Central memory CD8-positive, alpha-beta T cell (primary cell): Measurements from ENCODE around the gene ARHGAP26.
A peak's percentile ranks its signal among the peaks of the same experiment; 100 is the strongest.

Experiments
- ATAC-seq: fragments of 150-1000 bp; cut with Tn5 transposase; replicated peaks from 2 replicates; pipeline ENCODE4 v1.10.0; 2022; ENCODE audit warnings: mild to moderate bottlenecking, moderate FRiP score, moderate number of reproducible peaks; ENCODE audit not compliant: poor library complexity, severe bottlenecking; ENCODE audit errors: extremely low read depth
- DNase-seq, 2 donors: peaks; one replicate each; pipeline ENCODE4 v3.0.0; 2021; ENCODE audit warnings: low spot score in 2 of 2
- H3K27ac Mint-ChIP-seq: one replicate; pipeline ENCODE4 v1.8.0; 2022; ENCODE audit warnings: low read depth, mild to moderate bottlenecking, moderate library complexity, mixed read lengths
- H3K27me3 Mint-ChIP-seq: one replicate; pipeline ENCODE4 v1.8.0; 2022; ENCODE audit warnings: mixed read lengths
- H3K36me3 Mint-ChIP-seq: one replicate; pipeline ENCODE4 v1.8.0; 2022; ENCODE audit warnings: mild to moderate bottlenecking, moderate library complexity, mixed read lengths; ENCODE audit not compliant: insufficient read depth
- H3K4me1 Mint-ChIP-seq: one replicate; pipeline ENCODE4 v1.8.0; 2022; ENCODE audit warnings: mixed read lengths
- H3K4me3 Mint-ChIP-seq: one replicate; pipeline ENCODE4 v1.8.0; 2022; ENCODE audit warnings: mild to moderate bottlenecking, moderate library complexity, mixed read lengths
- H3K9me3 Mint-ChIP-seq: one replicate; pipeline ENCODE4 v1.8.0; 2022; ENCODE audit warnings: mixed read lengths

The ARHGAP26 gene

DNA sequence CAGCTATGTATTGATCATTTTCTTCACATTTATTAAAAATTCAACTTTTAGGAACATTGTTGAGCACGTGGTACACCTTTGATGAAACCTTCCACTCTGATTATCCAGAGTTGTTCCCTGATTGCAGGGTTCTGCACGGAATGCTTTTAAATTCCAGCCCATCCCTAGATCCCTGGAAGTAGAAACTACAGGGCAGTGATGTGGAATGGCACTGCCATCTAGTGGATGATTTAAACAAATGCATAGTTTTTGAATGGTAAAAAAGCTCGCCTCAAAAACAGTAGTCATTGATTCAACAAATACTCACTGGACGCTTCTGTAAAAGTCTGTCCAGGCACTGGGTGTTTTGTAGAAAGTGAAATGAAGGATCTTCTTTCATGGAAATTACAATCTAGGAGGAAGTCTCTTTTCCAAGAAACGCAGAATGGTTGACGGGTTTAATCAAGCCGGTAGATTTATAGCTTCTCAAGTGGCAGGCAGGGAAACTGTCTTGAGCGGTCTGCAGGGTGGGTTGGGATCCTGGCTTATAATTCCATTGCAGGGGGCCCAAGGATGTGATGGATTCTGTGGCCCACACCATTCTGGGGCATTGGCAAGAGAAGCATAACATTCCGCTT is 118.4 kb downstream of the ARHGAP26 start:
- no peaks in the 10 kb centered on the region for H3K27me3 Mint-ChIP-seq
- no peak for ATAC-seq

GRCh38 chr5:142892021-142892420 is 121.8 kb downstream of the ARHGAP26 start:
- H3K4me3 Mint-ChIP-seq: no peak overlapping the region
- peaks cover 34% of the 10 kb centered on the region for H3K4me1 Mint-ChIP-seq
- peaks cover 27% of the 10 kb centered on the region for H3K36me3 Mint-ChIP-seq
- H3K27me3 Mint-ChIP-seq: no peaks in the 10 kb centered on the region
- DNase-seq: no peak
- no peak overlapping the region for H3K27ac Mint-ChIP-seq
- H3K9me3 Mint-ChIP-seq: no peaks in the 10 kb centered on the region
- no peak for ATAC-seq

More for the DNA sequence above, 118.4 kb downstream of the ARHGAP26 start:
- Mint-ChIP-seq H3K36me3 (peaks cover 19% of the 10 kb centered on the region), H3K27ac (no peak overlapping the region), H3K4me3 (no peak overlapping the region), H3K9me3 (no peaks in the 10 kb centered on the region), H3K4me1 (peaks cover 47% of the 10 kb centered on the region)
- DNase-seq: no peak

DNA sequence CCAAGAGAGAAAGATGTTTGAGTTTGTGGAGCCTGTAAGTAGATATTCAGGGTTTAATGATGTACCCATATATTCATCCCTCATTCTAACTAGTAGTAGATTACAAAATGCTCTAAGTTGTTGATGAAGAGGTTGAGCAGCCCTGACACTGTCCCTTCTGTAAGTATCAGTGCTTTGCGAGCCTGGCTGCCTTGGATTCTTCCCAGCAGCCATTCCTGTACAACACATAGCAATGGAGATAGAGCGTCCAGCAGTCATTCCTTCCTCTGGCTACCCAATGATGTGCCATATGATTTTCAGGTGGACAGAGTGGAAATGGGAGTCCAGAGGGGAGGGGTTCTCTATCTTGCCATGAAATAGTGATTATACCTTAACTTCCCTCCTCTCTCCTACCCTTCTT is 124.1 kb downstream of the ARHGAP26 start:
- Mint-ChIP-seq H3K36me3 (peaks cover 27% of the 10 kb centered on the region), H3K9me3 (no peaks in the 10 kb centered on the region), H3K27me3 (no peaks in the 10 kb centered on the region), H3K27ac (peak overlapping the region; percentile 45), H3K4me3 (no peak overlapping the region), H3K4me1 (peaks cover 39% of the 10 kb centered on the region)
- ATAC-seq: no peak
- no peak for DNase-seq

DNA sequence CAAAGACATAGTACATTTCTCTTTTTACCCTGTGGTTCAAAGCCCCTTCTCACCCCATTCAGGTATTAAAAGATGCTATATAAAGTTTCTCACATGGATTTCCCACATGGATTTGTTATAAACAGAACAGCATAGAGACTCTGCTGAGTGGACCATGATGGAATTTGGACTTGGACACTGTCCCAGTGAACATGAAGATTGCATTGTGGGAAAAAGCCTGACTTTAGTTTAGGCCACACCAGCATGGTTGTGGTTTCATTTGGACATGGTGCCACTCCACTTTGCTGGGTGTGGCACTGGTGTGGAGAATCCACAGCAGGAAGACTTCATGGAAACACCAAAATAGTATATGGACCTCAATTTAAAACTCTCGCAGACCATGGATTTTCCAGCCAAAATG is 124.6 kb downstream of the ARHGAP26 start:
- Mint-ChIP-seq H3K4me3 (no peak overlapping the region), H3K4me1 (peaks cover 39% of the 10 kb centered on the region), H3K27ac (no peak overlapping the region), H3K36me3 (peaks cover 27% of the 10 kb centered on the region), H3K27me3 (no peaks in the 10 kb centered on the region), H3K9me3 (no peaks in the 10 kb centered on the region)
- ATAC-seq: no peak
- DNase-seq: no peak

GRCh38 chr5:142896325-142897007 is 126.3 kb downstream of the ARHGAP26 start:
- Mint-ChIP-seq H3K27me3 (no peaks in the 10 kb centered on the region), H3K4me3 (no peak overlapping the region), H3K9me3 (no peaks in the 10 kb centered on the region), H3K4me1 (peaks cover 24% of the 10 kb centered on the region), H3K36me3 (peaks cover 35% of the 10 kb centered on the region), H3K27ac (peak overlapping the region; percentile 49)
- no peak for ATAC-seq
- DNase-seq: no peak

- no peak for DNase-seq
- peaks cover 41% of the 10 kb centered on the region for H3K36me3 Mint-ChIP-seq
- no peak for ATAC-seq
- H3K4me3 Mint-ChIP-seq: no peak overlapping the region
- no peaks in the 10 kb centered on the region for H3K27me3 Mint-ChIP-seq
- H3K9me3 Mint-ChIP-seq: no peaks in the 10 kb centered on the region
- H3K4me1 Mint-ChIP-seq: peaks cover 25% of the 10 kb centered on the region
- peak overlapping the region; percentile 49 for H3K27ac Mint-ChIP-seq
Measured at GRCh38 chr5:142897328-142897727, 127.2 kb downstream of the ARHGAP26 start.

- no peak for ATAC-seq
- Mint-ChIP-seq H3K27ac (no peak overlapping the region), H3K9me3 (no peaks in the 10 kb centered on the region)
Measured at GRCh38 chr5:142900927-142901326, 130.8 kb downstream of the ARHGAP26 start.

GRCh38 chr5:142901476-142902185 is 131.5 kb downstream of the ARHGAP26 start:
- peaks cover 35% of the 10 kb centered on the region for H3K36me3 Mint-ChIP-seq
- H3K27ac Mint-ChIP-seq: no peak overlapping the region
- peaks cover 10% of the 10 kb centered on the region for H3K4me1 Mint-ChIP-seq
- no peaks in the 10 kb centered on the region for H3K9me3 Mint-ChIP-seq
- DNase-seq (no peak), ATAC-seq (no peak)
- H3K4me3 Mint-ChIP-seq: no peak overlapping the region
- no peaks in the 10 kb centered on the region for H3K27me3 Mint-ChIP-seq

More at GRCh38 chr5:142900927-142901326, 130.8 kb downstream of the ARHGAP26 start:
- peaks cover 35% of the 10 kb centered on the region for H3K36me3 Mint-ChIP-seq
- H3K4me3 Mint-ChIP-seq: no peak overlapping the region
- H3K4me1 Mint-ChIP-seq: peaks cover 10% of the 10 kb centered on the region
- H3K27me3 Mint-ChIP-seq: no peaks in the 10 kb centered on the region
- DNase-seq: no peak

- H3K27ac Mint-ChIP-seq: peak overlapping the region; percentile 8
- H3K27me3 Mint-ChIP-seq: no peaks in the 10 kb centered on the region
- DNase-seq (no peak), ATAC-seq (no peak)
- H3K36me3 Mint-ChIP-seq: peaks cover 40% of the 10 kb centered on the region
- H3K4me1 Mint-ChIP-seq: peaks cover 10% of the 10 kb centered on the region
- H3K9me3 Mint-ChIP-seq: no peaks in the 10 kb centered on the region
- no peak overlapping the region for H3K4me3 Mint-ChIP-seq
Measured at GRCh38 chr5:142902186-142902965, 132.2 kb downstream of the ARHGAP26 start.

- DNase-seq: no peak
- peaks cover 5% of the 10 kb centered on the region for H3K4me1 Mint-ChIP-seq
- H3K27me3 Mint-ChIP-seq: no peaks in the 10 kb centered on the region
- no peak for ATAC-seq
- H3K27ac Mint-ChIP-seq: no peak overlapping the region
- H3K36me3 Mint-ChIP-seq: peaks cover 56% of the 10 kb centered on the region
- H3K4me3 Mint-ChIP-seq: no peak overlapping the region
- H3K9me3 Mint-ChIP-seq: no peaks in the 10 kb centered on the region
Measured at GRCh38 chr5:142904416-142904815, 134.2 kb downstream of the ARHGAP26 start.

GRCh38 chr5:142905348-142905747 is 135.2 kb downstream of the ARHGAP26 start:
- ATAC-seq (no peak), DNase-seq (no peak)
- Mint-ChIP-seq H3K27ac (no peak overlapping the region), H3K9me3 (no peaks in the 10 kb centered on the region), H3K4me3 (no peak overlapping the region), H3K27me3 (no peaks in the 10 kb centered on the region), H3K36me3 (peaks cover 58% of the 10 kb centered on the region), H3K4me1 (peaks cover 5% of the 10 kb centered on the region)

DNA sequence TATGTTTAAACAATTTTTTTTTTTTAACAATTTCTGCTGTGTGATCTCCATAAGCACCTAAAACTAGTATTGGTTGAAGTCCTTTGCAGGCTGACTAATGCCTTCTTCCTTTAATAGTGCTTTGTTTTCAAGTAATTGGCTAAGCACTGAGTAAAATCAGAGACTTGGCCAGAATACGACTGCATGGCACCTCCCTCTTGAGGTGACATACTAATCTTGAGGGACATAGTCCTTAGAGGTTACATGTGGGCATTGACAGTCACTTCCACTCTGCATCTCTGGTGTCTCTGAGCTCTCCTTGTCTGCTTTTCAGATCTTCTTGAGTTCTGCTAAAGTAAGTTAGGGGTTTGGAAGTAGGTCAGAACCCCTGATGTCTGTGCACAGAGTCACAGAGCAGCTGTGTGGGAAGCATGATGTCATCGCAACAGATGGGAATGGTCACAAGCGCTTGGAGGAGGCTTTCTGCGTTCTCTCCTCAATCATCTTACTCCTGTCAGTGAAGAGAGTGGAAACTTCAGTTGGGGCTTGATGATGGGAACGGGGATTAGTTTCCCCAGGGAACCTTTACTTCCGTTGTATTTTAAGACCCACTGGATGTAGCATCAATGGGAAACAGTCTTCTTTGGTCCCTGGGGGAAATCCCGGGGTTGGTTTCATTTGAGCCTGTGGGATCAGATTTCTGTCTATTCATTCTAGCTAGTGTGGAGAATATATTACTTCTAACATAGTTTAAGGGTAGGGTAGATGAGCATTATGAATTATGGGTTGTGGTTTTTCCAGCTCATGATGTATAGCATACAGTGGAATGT is 136.9 kb downstream of the ARHGAP26 start:
- H3K4me3 Mint-ChIP-seq: no peak overlapping the region
- no peak overlapping the region for H3K27ac Mint-ChIP-seq
- ATAC-seq (no peak), DNase-seq (no peak)
- peaks cover 60% of the 10 kb centered on the region for H3K36me3 Mint-ChIP-seq
- no peaks in the 10 kb centered on the region for H3K9me3 Mint-ChIP-seq
- H3K27me3 Mint-ChIP-seq: no peaks in the 10 kb centered on the region
- peaks cover 8% of the 10 kb centered on the region for H3K4me1 Mint-ChIP-seq
